GM23338 (cell line): ENCODE measurements around the gene SLC8A1. TPM values are rescaled to one million over a fixed set of nuclear protein-coding genes. Genes with fewer than 3 reads are reported as not detected.

Experiments
- ATAC-seq: fragments of 200-7000 bp; cut with Tn5 transposase; 3 replicates; pipeline ENCODE4 v1.9.1; 2020
- DNase-seq: peaks from one replicate; pipeline ENCODE4 v3.0.0-alpha.2; 2015; ENCODE audit warnings: low spot score
- H2AFZ ChIP-seq: fragments of 200-600 bp; sonication (generic); 2 replicates; pipeline ENCODE4 v1.8.0; 2016; ENCODE audit warnings: antibody characterized with exemption, mild to moderate bottlenecking, moderate library complexity
- H3F3A ChIP-seq: fragments of 200-600 bp; sonication (generic); replicated peaks from 2 replicates; pipeline ENCODE4 v1.8.0; 2017; ENCODE audit warnings: antibody characterized with exemption, mixed run types, low read depth
- H3K27ac ChIP-seq: fragments of 200-600 bp; sonication (generic); 2 replicates; pipeline ENCODE4 v1.6.1; 2016; ENCODE audit warnings: low read depth
- H3K27me3 ChIP-seq: fragments of 200-600 bp; sonication (generic); 2 replicates; pipeline ENCODE4 v1.8.0; 2016; ENCODE audit warnings: mild to moderate bottlenecking, mixed run types, moderate library complexity; ENCODE audit not compliant: insufficient read depth
- H3K36me3 ChIP-seq: fragments of 200-600 bp; sonication (generic); 2 replicates; pipeline ENCODE4 v1.8.0; 2016; ENCODE audit warnings: mild to moderate bottlenecking; ENCODE audit not compliant: insufficient read depth
- H3K4me1 ChIP-seq: fragments of 200-600 bp; sonication (generic); 2 replicates; pipeline ENCODE4 v1.8.0; 2016; ENCODE audit warnings: mild to moderate bottlenecking, moderate library complexity; ENCODE audit not compliant: insufficient read depth
- H3K4me2 ChIP-seq: fragments of 200-600 bp; sonication (generic); 2 replicates; pipeline ENCODE4 v1.7.1; 2017; ENCODE audit warnings: mixed run types
- H3K4me3 ChIP-seq: fragments of 200-600 bp; sonication (generic); 2 replicates; pipeline ENCODE4 v1.6.1; 2016; ENCODE audit warnings: mixed run types
- H3K79me2 ChIP-seq: fragments of 200-600 bp; sonication (generic); replicated peaks from 2 replicates; pipeline ENCODE4 v1.8.0; 2017; ENCODE audit warnings: mild to moderate bottlenecking; ENCODE audit not compliant: insufficient read depth
- H3K9me2 ChIP-seq: fragments of 200-600 bp; sonication (generic); 2 replicates; pipeline ENCODE4 v1.8.0; 2017; ENCODE audit not compliant: insufficient read depth
- H4K20me1 ChIP-seq: fragments of 200-600 bp; sonication (generic); replicated peaks from 2 replicates; pipeline ENCODE4 v1.8.0; 2017; ENCODE audit warnings: mild to moderate bottlenecking; ENCODE audit not compliant: insufficient read depth
- H3K27ac Mint-ChIP-seq: 2 replicates; pipeline ENCODE4 v1.8.0; 2020; ENCODE audit warnings: inconsistent platforms, mild to moderate bottlenecking, moderate library complexity, mixed read lengths
- H3K27me3 Mint-ChIP-seq: 3 replicates; pipeline ENCODE4 v1.8.0; 2022; ENCODE audit warnings: low read depth, mild to moderate bottlenecking, moderate library complexity, mixed read lengths, inconsistent platforms; ENCODE audit not compliant: insufficient read depth, poor library complexity
- H3K36me3 Mint-ChIP-seq: 3 replicates; pipeline ENCODE4 v1.8.0; 2021; ENCODE audit warnings: low read depth, mild to moderate bottlenecking, inconsistent platforms, moderate library complexity, mixed read lengths
- H3K4me1 Mint-ChIP-seq: 3 replicates; pipeline ENCODE4 v1.8.0; 2020; ENCODE audit warnings: mild to moderate bottlenecking, inconsistent platforms, mixed read lengths
- H3K4me3 Mint-ChIP-seq: 3 replicates; pipeline ENCODE4 v1.8.0; 2021; ENCODE audit warnings: moderate library complexity, mild to moderate bottlenecking, inconsistent platforms, mixed read lengths
- H3K9me3 Mint-ChIP-seq: 3 replicates; pipeline ENCODE4 v1.8.0; 2020; ENCODE audit warnings: moderate library complexity, mild to moderate bottlenecking, inconsistent platforms, mixed read lengths
- CREB1 ChIP-seq: fragments of 250-450 bp; sonication (Bioruptor Pico); IDR thresholded peaks from 2 replicates; pipeline ENCODE4 v1.5.0; 2020; ENCODE audit warnings: low read depth, mild to moderate bottlenecking, moderate library complexity
- CTCF ChIP-seq, 2 experiments: fragments of 200-600 bp in 1 of 2; sonication (generic) in 1 of 2; conservative IDR thresholded peaks; 2 replicates each; pipeline versions ENCODE4 v1.5.1 to v1.6.1; 2016 to 2017; ENCODE audit warnings: antibody characterized with exemption in 2 of 2, low read depth in 2 of 2, mild to moderate bottlenecking in 2 of 2, moderate library complexity in 1 of 2
- EZH2 ChIP-seq: fragments of 200-600 bp; sonication (generic); IDR thresholded peaks from one replicate; pipeline ENCODE4 v1.8.0; 2017; ENCODE audit warnings: antibody characterized with exemption, mild to moderate bottlenecking, low read depth; ENCODE audit not compliant: unreplicated experiment
- NANOG ChIP-seq: IDR thresholded peaks from 2 replicates; pipeline ENCODE4 v1.6.1; 2016; ENCODE audit warnings: antibody characterized with exemption, borderline replicate concordance
- POLR2AphosphoS5 ChIP-seq: IDR thresholded peaks from 2 replicates; pipeline ENCODE4 v1.6.1; 2016; ENCODE audit warnings: antibody characterized with exemption, low read depth
- STAT1 ChIP-seq: IDR thresholded peaks from one replicate; pipeline ENCODE4 v1.6.1; 2016; ENCODE audit warnings: antibody characterized with exemption; ENCODE audit not compliant: unreplicated experiment
- ZNF114 ChIP-seq: fragments of 250-450 bp; sonication (Bioruptor Pico); IDR thresholded peaks from 2 replicates; pipeline ENCODE4 v1.5.0; 2020; ENCODE audit warnings: mild to moderate bottlenecking, moderate library complexity
- ZNF331 ChIP-seq: fragments of 250-450 bp; sonication (Bioruptor Pico); IDR thresholded peaks from 2 replicates; pipeline ENCODE4 v1.5.0; 2020; ENCODE audit warnings: low read depth, mild to moderate bottlenecking, moderate library complexity
- ZNF462 ChIP-seq: fragments of 250-450 bp; sonication (Bioruptor Pico); IDR thresholded peaks from 2 replicates; pipeline ENCODE4 v1.5.0; 2020; ENCODE audit warnings: mild to moderate bottlenecking, moderate library complexity
- polyA plus RNA-seq: library from polyadenylated mRNA; unstranded; fragments of >200 nt; fragmentation: Nextera tagmentation; extraction: Ambion mirVana; gene quantifications from 2 replicates; pipeline ENCODE4 v1.2.1, GENCODE V29; 2016
- total RNA-seq: library from RNA; depleted of rRNA; stranded (reverse); fragments of >200 nt; shearing (Covaris generic); gene quantifications from 2 replicates; pipeline ENCODE4 v1.2.3, GENCODE V29; 2014

Gene SLC8A1
- total and polyA plus RNA-seq, 2 experiments from 2014 or later = 2.5 to 3.3 TPM

GRCh38 chr2:40359811-40360210 lies 92.1 kb downstream of the SLC8A1 start (continued):
- TF ChIP-seq ZNF462 (CRISPR knock-in tag) = no peak
- no peak for TF ChIP-seq ZNF331 (CRISPR knock-in tag)
- no peak for TF ChIP-seq EZH2
- no peak for TF ChIP-seq CREB1 (CRISPR knock-in tag)

- H3K4me3 ChIP-seq = no peak overlapping the region
- no peaks in the 10 kb centered on the region for H3F3A ChIP-seq
- ATAC-seq (no peak), DNase-seq (no peak)
- no peaks in the 10 kb centered on the region for H4K20me1 ChIP-seq
- H3K4me3 Mint-ChIP-seq = no peak overlapping the region
- no peak overlapping the region for H3K4me2 ChIP-seq
- H3K9me2 ChIP-seq = no peaks in the 10 kb centered on the region
- no peak overlapping the region for H3K27ac Mint-ChIP-seq
- H3K9me3 Mint-ChIP-seq = no peaks in the 10 kb centered on the region
- H3K36me3 ChIP-seq = no peaks in the 10 kb centered on the region
- no peaks in the 10 kb centered on the region for H3K27me3 Mint-ChIP-seq
- no peaks in the 10 kb centered on the region for H3K4me1 ChIP-seq
- H3K27ac ChIP-seq = no peak overlapping the region
- H3K4me1 Mint-ChIP-seq = peaks cover 4% of the 10 kb centered on the region; the same call in 2 of the 3 replicates
- no peaks in the 10 kb centered on the region for H3K79me2 ChIP-seq
- H2AFZ ChIP-seq = no peak overlapping the region
- no peaks in the 10 kb centered on the region for H3K36me3 Mint-ChIP-seq
- no peaks in the 10 kb centered on the region for H3K27me3 ChIP-seq
- TF ChIP-seq EZH2 = no peak
- TF ChIP-seq NANOG = no peak
- no peak for TF ChIP-seq ZNF114
- no peak for TF ChIP-seq CTCF (conservative IDR thresholded peaks at IDR 0.05; ENCODE audit: low read depth in 2 of 2)
- TF ChIP-seq ZNF462 (CRISPR knock-in tag) = no peak
- no peak for TF ChIP-seq POLR2AphosphoS5
- no peak for TF ChIP-seq STAT1
Observed at GRCh38 chr2:40358783-40359182, 93.1 kb downstream of the SLC8A1 start.
